ENCODE results near the gene PLEKHS1.
"Not testable (repeated sequence)": the region's sequence is repeated elsewhere in the genome, so short reads cannot be mapped to it uniquely, and the experiment has no call there.

PLEKHS1 gene

DNA sequence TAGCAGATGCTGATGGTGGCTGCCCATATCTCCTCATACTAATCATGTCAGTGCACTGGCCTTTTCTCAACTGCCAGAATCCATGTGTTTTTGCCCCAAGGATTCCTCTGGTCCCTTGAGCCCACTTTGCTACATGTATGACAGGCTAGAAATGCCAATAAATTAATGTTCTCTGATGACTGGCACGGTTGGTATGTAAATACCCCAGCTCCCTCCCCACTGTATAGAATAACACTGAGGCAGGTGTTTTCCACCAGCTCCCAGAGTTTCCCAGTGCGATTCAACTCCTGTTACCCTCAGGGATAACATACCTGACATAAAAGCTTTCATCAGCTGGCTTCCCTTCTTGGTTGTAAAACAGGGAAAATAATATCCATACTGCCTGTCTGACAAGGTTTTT, 9.0 kb upstream of the PLEKHS1 start:
- DNase-seq = no peak

DNA sequence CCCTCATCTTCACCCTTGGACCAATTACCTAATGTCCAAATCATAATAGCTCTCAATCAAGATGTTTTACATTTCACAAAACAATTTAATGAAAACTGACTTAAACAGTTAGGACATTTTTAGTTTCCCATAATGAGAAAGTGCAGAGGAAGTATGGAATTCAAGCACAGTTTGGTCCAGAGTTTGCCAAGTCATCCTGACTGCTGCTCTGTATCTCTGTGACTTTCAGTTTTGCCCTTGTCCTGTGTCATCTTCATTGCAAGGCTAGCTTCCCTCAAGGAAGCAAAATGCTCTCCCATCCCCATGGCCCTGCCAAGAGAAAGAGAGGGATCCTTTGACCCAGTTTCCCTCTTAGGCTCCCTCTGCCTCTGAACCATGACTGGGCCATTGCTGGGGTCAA, 7.9 kb upstream of the PLEKHS1 start:
- no peak for DNase-seq

DNA sequence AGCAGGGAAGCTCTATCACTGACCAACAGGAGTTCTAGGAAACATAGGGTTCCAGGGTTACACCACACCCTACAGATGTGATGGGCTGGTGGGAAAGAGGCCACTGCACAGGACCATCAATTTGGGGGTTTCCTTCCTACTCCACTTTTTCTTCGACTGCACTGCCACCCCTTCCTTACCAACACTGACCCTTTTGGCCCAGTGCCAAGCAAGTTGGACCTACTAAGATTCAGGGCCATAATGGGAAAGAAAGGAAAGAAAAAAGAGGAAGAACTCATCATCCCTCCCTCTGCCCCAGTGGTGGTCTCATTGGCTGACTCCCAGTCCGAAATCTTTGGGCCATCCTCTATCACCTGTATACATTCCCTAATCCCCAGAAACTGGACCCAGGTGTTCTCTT, 6.1 kb upstream of the PLEKHS1 start:
- DNase-seq = no peak

DNA sequence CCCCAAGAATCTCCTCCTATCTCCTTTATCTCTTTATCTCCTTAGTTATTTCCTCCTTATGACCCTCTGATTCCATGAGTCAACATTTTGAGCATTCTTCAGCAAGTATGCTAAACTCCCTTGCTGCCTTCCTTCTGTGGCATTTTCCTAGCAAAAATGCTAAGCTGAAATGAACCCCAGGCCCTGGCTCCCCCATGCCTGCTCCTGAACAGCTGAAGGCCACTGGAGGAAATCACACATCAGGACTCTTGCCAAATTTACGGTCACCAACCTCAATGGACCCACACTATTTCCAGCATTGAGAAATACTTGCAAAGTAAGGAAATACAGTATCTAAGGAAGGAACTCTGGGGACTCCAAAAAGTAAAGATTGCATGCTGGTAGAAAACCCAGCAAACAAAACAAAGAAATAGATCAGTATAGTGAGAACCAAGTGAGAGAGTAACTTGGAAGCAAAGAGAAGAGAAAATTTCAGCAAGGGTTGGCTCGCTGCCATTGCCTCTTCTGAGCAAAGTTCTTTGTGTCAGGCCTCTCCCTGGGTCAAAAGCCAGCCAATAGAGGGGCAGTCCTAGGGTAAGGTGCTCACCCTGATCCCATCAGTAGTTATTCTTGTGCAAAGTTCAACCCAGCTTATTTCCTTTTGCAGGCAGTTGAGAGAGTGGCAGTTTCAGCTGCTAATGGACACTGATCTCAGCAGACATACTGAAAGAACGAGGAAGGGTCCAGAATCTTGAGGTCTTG, 5.1 kb upstream of the PLEKHS1 start:
- no peak for DNase-seq

DNA sequence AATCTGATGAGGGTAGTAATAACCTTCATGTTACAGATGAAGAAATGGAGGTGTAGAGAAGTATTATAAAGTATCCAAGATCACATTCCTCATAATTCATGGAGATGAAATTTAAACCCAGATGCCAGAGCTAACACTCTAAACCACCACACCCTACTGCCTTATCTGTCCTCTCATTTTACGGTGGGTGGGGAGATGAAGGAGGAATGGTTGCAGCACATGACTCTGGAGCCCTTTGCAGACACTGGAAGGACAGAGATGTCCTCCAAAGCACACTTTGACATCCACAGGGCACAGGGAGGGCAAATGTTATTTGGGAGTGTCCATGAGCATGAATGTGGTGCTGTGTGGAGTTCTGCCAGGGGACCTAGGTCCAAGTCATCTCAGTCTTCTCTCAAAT, 1.1 kb downstream of the PLEKHS1 start:
- no peak for DNase-seq

DNA sequence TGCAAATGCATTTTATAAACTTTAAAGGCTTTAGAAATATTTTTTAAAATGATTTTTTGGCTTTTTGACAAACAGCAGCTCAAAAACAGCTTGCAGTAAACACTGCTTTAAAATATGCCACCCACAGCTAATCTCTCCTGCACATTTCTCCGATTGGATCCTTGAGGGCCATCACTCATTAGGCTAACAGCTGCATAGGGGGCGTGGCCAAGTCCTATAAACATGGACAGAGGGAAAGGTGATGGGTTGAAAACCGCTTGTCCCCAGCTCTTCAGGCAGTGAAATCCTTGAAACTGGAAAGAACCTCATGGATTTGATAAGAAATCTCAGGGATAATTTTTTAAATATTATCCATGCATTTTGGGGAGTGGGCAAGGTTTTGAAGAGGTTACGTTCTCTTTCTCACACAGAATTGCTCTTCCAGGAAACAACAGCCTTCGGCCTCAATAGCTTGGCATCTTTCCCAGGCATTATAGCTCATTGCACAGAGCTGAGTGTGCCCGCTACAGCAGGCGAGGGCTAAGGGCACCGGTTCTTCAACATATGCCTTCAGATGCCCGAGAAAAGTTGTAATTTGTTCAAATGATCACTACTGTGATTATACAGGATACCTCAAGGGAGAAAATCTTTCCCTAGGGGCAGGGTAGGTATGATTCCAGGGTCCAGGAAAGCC, 1.7 kb downstream of the PLEKHS1 start:
- no peak for DNase-seq

DNA sequence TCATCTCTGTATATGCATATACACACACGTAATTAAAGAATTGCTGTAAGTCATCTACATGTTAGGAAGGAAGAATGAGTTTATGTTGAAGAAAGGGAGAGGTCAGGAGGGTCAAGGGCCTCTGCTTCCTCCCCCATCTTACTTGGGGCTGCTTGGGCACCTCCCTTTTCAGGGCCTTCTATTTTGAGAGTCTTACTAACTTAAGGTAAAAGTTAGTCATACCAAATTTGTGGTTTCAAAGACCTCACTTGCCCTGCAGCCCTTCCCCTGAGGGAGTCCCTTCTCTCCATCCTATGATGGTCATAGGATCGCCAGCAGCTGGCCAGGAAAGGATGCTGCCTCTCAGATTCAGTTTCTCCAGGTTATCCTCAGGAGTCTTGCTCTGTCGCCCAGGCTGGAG, 2.6 kb downstream of the PLEKHS1 start:
- DNase-seq = no peak

DNA sequence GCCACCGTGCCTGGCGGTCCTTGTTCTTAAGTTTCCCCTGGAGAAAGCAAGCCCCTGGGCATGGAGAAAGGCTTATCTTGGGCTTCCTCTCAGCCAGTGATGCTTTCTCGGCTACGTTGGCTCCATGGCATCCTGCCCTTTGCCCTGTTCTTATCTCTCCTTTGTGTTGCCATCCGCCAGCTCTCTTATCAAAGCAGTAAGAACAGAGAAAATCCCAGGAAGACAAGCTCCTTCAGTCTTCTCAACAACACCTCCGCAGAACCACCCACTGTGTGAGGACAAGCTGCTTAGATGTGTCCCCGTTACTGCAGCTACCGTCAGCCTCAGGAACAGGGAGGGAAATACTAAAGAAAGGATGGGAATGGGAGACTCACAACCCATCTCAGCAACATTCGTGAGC, 3.3 kb downstream of the PLEKHS1 start:
- no peak for DNase-seq

DNA sequence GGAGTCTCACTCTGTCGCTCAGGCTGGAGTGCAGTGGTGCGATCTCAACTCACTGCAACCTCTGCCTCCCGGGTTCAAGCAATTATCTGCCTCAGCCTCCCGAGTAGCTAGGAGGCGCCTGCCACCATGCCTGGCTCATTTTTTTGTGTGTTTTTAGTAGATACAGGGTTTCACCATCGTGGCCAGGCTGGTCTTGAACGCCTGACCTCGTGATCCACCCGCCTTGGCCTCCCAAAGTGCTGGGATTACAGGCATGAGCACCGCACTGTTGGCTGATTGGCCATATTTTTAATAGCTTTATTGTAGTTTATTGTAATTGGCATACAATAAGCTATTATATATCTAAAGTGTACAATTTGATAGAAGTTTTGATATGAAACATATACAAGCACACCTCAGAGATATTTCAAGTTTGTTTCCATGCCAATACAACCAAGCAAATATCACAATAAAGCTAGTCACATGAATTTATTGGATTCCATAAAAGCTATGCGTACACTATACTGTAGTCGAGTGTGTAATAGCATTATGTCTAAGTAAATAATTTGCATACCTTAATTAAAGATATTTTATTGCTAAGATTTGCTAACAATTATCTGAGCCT, 5.6 kb downstream of the PLEKHS1 start:
- DNase-seq = no peak

DNA sequence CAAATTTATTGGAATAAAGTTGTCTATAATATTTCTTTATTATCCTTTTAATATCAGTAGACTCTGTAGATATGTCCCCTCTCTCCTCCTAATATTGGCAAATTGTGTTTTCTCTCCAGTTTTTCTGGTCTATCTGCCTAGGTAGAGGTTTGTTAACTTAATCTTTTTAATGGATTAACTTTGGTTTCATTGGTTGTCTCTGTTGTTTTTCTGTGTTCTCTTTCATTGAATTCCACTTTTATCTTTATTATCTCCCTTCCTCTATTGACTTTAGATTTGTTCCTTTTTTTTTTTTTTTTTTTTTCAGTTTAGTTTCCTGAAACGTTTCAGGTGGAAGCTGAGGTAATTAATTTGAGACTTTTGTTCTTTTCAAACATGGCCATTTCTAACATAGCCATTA, 10.6 kb downstream of the PLEKHS1 start:
- DNase-seq = no peak

DNA sequence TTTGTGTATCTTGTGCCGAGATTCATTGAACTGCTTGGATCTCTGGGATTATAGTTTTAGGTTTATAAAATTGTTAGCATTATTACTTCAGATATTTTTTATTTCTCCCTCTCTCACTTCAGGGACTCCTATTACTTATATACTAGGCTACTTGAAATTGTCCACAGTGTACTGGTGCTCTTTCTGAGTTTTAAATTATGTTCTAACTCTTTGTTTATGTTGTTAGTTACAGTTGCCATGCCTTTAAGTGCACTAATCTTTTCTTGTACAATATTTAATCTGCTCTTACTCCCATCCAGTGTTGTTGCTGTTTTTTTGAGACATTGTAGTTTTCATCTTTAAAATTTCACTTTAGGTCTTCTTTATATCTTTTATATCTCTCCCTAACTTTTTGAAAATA, 13.1 kb downstream of the PLEKHS1 start:
- DNase-seq = no peak

DNA sequence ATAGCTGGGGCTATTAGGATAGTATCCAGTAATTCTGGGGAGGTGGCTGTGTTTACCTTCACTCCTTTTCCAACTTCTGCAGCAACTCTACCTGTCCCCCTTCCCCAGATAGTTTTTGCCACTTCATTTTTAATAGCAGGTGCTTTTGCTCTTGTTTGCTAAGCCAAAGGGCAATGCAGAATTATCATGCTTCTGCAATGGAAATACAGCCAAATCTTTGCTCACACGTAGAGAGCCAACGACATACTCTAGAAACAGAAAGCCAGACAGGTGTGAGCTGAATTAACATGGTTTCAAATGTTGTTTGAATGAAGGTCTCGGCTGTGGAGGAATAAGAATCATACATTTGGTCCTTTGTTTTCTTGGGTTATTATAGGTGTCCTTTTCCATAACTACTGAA, 14.4 kb downstream of the PLEKHS1 start:
- no peak for DNase-seq

DNA sequence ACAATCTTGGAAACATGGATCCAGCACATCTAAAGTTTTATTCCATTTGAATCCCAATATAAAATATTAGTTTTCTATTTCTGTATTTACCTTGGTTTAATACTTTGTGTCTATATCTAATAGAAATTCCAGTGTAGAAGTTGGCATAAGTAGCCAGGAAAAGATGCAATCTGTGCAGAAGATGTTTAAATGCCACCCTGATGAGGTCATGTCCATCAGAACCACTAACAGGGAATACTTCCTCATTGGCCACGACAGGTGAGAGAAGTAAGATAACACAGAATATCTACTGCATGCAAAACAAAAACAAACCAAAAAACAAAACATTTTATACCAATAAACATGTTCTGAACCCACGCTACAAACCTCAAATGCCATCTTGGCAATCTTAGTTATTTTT, 15.7 kb downstream of the PLEKHS1 start:
- DNase-seq = no peak

DNA sequence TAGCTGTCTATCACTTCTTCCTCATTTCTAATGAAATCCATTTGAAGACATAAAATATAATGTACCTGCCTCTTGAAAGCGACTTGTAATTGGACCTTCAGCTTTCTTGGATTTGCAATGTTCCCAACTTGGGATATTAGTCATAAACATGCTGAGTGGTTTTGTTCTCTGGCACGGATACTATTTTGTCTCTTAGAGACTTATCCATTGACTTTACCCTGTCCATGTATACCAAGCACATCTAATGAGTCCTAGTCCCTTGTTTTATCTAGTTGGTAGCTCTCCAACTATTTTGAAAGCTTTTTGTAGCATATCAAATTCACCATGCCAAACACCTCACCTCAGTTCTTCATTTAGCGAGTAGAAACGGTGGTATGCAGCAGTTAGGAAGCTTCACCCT, 18.9 kb downstream of the PLEKHS1 start:
- no peak for DNase-seq

DNA sequence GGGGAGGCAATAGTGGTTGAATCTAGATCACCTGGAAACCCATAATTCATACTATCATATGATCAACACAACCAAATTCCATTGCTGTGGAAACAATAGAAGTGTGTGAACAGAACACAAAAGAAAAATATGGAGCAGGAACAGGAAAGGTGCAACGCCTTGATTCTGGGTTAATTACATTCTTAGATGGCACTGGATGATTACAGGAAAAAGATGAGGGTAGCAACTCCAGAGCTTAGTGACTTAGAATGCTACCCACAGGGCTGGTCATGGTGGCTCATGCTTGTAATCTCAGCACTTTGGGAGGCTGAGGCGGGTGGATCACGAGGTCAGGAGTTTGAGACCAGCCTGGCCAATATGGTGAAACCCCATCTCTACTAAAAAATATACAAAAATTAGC, 19.6 kb downstream of the PLEKHS1 start:
- DNase-seq = not testable (repeated sequence)

DNA sequence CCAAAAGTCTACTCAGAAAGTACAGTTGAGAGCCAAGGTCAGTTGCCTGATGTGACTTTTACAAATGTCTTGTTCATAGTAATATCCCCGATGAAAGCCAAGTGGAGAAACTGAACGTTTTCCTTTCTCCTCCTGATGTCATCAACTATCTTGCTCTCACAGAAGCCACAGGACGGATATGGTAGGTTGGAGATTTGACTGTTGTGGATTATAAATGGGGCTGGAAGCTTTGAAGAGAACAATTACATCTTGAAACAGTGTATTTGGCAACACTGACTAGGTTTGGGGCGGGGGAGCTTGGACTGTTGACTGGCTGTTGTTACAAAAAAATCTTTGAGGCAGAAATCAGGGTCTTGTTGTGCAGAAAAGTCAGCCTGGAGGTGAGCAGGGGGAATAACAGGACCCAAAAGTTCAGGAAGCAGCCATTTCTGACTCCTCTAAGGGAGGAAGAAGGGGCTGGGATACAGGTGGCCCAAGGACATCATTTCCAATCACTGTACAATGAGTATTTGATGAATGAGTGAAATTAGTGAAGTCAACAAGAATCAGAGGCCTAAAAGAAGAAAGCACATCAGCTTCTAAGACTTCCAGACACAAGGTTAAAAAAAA, 24.3 kb downstream of the PLEKHS1 start:
- no peak for DNase-seq

DNA sequence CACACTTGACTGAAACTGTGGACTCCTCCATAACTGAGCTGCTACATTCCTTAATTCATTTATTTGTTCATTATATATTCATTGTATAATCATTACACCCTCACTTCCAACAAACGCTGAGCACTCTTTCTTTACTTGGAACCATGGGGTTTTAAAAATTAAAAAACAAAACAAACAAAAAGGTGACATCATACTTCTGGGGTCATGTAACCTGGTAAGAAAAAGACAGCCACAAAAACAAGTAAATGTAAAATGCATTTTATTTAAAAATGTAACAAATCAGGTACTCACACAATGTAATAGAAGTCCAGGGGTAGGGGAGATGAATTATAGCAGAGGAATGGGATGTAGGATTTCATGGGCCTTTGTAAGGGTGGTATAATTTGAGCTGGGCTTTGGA, 25.1 kb downstream of the PLEKHS1 start:
- no peak for DNase-seq

DNA sequence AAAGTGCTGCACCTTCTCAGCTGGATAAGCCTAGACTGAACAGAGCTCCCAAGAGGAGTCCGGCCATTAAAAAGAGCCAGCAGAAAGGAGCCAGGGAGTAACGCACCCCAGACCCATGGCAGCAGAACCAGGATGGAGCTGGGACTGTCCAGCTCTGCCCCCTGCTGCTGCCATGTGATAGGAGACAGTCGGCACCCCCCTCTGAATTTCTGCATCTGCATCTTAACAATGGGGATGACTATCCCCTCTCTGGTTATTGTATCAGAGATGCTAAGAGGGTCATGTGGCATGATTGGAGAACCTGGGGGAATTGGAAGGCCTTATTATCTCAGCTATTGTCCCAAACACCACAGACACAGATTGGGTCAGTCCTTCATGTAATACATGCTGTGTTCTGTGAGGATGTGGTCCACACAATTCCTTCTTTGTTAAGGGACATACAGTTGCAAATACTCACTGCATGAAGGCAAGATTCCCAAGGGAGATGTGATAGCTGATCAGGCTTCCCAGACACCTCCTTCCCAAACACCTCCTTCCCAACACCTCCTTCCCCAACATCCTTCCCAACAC, 29.3 kb downstream of the PLEKHS1 start:
- no peak for DNase-seq

DNA sequence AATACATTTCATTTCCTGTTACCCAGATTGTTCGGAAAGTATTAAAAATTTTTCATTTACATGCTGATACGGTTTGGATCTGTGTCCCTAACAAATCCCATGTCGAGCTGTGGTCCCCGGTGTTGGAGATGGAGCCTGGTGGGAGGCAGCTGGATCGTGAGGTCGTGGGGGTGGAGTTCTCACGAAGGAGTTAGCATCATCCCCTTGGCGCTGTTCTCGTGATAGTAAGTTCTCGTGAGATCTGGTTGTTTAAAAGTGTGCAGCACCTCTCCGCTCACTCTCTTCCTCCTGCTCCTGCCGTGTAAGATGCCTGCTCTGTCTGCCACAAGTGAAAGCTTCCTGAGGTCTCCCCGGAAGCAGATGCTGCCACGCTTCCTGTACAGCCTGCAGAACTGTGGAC, 30.9 kb downstream of the PLEKHS1 start:
- no peak for DNase-seq

DNA sequence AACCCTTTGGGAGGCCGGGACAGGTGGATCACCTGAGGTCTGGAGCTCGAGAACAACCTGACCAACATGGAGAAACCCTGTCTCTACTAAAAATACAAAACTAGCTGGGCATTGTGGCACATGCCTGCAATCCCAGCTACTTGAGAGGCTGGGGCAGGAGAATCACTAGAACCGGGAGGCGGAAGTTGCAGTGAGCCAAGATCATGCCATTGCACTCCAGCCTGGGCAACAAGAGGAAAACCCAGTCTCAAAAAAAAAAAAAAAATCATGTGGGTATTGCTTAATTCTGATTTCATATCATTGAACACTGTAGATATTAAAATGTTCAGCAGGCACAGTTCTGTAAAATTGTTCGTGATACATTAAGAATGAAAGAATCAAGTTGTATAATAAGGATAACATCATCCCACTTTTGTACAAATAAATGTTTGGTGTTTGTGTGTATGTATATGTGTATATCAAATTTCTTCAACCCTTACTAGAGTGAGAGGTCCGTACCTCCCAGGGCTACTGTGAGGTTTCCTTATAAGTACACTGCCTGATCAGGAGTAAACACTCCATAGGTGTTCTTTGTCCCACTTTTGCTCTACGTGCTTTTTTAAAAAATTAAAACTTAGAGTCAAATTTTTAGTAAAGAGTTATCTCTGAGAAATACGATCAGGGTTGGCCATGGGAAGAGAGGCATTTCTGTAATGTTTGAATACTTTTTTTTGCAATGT, 31.7 kb downstream of the PLEKHS1 start:
- DNase-seq = no peak

DNA sequence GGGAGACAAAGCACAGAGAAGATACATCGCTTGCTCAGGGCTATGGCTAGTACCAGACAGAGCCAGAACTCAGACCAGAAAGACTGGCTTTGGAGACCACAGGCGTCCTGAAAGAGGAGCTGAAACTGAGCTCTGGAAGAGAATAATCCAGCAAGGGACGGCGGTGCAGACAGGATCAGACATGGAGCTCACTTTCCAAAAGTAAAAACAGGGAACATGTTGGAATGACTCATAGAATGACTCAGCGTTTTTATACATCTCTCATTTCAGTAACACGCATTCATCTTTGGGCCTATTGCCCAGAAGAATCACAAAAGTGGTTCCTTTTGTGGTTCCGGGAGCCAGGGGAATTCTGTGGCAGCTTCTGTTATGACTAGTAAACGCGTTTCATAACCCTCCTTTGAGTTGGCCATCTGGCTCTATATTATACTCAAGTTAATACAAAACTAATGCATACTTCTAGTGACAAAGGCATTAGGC, 37.2 kb downstream of the PLEKHS1 start:
- no peak for DNase-seq

DNA sequence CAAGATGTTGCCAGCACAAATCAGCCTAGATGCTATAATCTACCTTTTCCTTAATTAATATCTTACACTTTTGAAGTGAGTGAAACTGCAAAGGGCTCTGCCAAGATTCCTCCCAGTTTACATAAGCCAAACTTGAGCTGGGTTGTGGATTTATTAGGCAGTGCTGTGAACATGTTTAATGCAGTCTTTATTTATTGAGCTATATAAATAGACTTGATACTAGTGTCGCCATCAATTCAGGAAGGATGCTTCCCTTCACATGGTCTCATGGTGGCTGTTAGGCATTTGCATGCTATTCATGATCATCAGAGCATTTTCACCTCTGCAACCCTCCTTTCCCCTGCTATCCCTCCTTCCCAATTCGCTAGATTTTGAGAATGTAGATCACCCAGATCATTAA, 40.2 kb downstream of the PLEKHS1 start:
- no peak for DNase-seq

DNA sequence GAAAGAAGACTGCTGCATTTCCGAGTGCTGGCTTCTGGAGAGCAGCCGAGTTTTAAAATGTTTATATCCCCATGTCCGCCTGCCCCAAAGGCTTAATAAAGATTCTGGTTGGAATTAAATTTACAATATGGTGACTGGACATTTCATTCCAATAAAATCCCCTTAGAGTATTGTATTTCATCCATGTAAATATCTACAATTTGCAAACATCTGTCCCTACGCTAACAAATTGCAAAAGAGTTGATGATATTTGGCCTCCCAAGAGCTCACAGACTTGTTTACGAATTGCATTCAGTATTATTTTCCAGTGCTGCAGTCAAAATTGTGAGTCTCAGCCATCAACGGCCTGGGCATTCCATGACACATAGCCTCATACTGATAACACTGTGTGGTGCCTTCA, 50.1 kb downstream of the PLEKHS1 start:
- DNase-seq = no peak

Data from activated CD4-positive, alpha-beta T cell treated with anti-CD3 and anti-CD28 coated beads for 4 hours (primary cell).